CD4-positive, alpha-beta T cell treated with Interleukin-4 for 4 hours (primary cell): ENCODE data around the gene NPAS3.

ENCODE experiments used
- DNase-seq: peaks from one replicate; pipeline ENCODE4 v3.0.0-alpha.2; 2020

The NPAS3 gene

DNA sequence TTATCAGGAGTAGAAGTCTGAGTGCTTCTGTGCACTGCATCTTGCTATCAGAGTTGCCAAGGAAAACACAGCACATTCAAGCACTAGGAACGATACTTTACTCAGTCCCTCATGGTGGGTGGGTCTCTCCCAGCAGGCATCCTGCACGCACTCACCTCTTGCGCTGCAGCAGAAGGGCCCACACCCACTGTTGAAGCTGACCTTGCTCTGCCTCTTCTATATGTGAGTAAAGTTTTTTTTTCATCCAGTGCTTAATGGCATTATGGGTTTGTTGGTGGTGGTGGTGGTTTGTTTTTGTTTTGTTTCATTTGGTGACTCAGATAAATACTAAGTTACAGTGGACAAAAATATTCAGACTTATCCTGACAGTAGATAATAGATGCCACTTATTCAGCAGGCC lies 663.7 kb downstream of the NPAS3 start:
- DNase-seq: no peak

DNA sequence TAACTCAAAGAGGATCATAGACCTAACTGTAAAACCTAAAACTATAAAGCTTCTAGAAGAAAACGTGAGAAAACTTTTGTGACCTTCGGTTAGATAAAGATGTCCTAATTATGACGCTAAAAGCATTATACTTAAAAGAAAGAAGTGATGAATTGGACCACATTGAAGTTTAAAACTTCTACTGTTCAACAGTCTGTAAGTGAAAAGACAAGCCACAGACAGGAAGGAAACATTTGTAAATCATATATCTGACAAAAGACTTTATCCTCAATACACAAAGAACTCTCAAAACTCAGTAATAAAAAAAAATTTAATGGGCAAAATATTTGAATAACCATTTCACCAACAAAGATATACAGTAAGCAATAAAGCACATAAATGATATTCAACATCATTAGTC lies 667.9 kb downstream of the NPAS3 start:
- no peak for DNase-seq

DNA sequence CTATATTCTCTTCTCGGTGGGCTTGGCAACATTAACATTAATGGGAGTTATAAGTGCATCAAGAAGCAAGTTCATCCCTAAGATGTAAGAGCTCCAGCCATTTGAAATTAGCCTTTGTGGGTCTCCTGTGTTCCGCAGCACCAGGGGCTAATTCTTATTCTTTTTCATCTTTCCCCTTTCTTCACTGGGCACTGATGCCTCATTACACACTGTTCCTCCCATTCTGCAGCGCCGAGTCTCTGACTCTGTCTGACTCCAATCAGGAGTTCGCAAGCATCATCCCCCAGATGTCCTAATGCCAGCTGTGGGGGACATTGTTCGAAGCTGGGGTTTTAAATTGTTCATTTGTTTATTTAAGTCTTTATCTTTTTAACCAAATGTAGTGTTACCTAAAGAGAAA lies 670.9 kb downstream of the NPAS3 start:
- no peak for DNase-seq

DNA sequence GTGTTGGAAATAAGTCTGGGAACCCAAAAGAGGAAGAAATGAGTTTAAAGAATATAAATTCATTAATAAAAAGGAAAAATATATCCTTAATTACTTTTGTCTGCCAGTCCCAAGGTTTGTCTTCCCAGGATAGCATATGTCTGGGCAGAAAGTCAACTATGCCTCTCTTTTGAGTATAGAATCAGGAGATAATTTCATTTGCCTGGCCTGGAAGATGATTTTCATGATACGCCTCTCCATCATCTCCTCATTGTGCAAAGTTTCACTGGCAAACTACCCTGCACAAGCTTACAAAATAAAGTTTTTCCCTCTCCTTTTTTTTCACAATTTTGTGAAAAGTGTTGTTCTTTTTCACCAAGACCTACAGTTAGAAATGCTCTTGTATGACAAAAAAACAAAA lies 671.4 kb downstream of the NPAS3 start:
- DNase-seq: no peak

DNA sequence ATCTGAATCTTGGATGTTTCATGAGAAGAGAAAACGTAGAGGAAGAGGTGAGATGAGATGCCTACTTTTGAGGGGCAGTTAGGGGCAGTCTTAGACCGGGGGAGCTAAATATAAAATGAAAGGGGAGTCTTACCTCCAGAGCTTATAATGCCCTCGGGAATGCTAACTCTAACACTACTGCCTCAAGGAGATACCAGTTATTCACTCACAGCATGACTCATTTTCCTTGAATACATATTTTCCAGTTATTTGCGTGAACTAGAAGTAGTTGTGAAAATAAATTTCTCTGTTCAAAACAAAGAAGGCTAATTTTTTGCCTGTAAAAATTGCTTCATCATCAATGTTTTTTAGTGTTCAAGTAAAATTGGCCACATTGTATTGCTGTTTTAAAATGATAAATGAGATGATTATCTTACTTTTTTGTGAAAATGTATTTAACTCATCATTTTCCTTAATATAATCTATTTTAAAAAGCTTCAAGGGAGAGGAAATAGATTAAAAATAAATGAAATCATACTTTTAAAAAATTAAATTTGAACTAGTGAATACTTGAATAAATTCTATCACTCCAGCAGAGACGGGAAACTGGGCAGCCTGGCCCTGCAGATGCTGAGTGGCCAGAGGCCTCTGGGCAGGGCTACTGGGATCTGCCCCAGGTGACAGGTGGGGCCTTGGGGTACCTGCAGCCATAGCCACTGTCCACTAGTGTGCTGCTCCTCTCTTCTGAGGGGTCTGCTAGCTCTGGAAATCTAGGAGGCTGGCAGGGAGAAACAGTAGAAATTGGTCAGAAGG lies 672.9 kb downstream of the NPAS3 start:
- no peak for DNase-seq

DNA sequence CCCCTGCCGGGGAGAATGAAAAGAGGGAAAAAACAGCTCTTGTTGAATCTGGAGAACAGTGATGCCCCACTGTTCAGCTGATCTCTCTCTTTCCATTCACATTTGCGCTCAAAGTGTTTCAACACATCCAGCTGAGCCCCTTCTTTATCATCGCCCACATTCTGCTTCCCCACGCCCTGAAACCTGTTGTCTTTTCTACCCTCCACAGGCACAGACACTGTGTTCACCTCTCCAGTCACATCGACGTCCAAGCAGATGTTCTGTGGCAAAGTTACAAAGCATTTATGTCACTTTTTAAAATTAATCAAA lies 673.5 kb downstream of the NPAS3 start:
- no peak for DNase-seq

DNA sequence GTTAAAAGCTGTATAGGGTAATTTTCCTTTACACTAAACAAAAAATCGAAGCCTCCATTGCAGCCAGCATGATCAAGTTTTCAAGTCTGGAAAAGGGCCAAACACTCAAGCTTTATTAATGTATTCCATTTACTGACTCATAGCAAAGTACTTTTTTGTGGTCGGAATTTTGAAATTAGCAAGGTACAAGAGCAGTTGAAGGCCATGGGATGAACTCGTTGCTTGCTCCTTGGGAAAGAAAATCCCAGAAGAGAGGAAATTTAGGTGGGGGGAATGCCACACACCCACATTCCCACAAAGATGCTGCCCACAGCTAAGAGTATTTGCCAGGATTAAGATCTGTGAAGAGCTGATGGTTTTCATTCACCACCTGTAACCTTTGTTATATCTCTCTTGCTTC lies 678.5 kb downstream of the NPAS3 start:
- DNase-seq: no peak

DNA sequence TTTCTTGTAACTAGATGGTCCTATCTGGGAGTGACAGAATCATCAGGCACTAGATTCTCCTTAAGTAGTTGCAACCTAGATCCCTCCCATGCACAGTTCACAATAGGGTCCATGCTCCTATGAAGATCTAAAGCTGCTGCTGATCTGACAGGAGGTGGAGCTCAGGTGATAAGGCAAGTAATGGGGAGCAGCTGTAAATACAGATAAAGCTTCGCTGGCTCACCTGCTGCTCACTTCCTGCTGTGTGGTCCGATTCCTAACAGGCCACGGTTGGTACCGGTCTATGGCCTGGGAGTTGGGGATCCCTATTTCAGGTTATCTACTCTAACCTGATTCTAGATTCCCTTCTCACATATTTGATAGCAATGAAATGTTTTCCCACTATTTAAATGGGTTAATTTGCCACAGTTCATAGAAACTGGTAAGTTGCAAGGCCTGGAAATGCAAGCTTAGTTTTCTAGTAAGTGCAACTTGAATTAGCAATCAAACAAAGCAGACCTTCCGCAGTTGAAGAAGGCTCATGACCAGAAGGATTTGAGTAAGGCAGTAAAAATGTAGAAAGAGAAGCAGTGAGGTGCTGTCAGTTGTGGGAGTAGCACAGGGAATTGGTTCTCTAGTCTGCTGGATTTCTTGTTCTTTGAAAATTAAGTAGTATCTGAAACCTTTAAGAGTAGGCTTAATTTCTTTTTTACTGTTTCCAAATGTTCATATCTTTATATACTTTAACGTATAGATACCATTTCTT lies 679.9 kb downstream of the NPAS3 start:
- no peak for DNase-seq

DNA sequence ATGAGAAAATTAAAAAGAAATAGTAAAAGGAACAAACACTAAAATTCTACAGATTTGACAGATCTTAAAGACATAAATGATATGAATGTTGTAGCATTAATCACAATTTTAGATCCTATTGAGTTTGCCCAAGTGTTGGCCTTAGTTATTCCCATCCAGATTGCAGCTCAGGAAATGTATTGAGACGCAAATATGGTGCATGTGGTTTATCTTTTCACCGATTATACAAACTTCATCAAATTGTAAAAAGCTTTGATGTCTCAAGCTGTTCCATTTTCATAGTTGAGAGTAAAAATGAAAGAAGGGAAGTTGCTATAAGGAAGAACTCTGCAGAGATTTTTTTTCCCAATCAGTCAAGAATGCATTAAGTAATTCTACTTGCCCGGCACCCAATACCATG lies 683.8 kb downstream of the NPAS3 start:
- no peak for DNase-seq

DNA sequence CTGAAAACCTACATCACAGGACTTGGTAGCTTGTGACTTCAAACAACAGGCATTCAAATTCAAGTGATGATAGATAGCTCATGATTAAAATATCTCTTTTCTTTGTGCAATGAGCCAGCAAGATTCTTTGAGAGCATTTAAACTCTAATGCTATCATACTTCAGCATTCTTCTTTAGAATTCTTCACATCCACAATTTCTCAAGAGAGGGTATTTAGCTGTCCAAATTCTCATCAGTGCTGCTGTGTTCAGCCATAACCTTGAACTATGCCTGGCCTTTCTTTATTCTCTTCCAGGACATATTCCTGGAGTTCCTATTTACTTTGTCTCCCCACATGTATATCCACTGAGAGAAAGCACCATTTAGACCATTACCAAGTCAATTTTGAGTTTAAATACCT lies 691.1 kb downstream of the NPAS3 start:
- DNase-seq: no peak

DNA sequence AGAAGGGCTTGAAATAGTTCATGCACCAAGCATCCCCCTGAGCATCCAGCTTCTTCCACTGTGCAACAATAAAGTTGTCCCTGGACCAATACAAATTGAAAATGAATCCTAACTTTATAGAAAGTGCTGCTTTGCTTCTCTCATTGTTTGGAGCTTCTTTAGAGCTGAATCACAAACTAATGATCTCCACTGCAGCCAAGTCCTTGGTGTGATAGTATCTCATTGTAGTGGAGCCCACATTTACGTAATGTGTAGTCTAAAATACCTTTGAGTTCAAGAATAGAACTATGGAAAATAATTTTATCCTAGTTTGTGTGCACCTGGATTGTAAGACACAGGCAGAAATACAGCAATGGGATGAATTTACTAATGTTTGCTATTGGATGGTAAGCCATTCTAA lies 692.3 kb downstream of the NPAS3 start:
- DNase-seq: no peak

DNA sequence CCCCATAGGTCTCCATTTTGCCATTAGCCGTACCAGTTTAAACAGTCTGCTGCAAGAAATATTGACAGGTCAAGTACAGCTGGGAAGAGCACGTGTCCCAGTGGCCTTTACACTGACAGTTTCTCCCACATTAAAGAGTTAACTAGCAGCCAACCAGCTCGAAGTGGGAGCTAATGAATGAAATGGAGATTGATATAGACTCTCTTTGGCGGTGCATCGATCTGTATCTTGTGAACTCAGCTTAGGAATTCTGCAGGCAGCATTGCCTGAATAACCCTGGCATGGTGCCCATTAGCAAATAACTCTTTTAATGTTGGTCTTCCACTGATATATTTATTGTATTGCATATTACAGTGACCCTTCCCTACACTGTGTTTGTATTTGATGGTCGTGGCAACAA lies 692.8 kb downstream of the NPAS3 start:
- DNase-seq: no peak

DNA sequence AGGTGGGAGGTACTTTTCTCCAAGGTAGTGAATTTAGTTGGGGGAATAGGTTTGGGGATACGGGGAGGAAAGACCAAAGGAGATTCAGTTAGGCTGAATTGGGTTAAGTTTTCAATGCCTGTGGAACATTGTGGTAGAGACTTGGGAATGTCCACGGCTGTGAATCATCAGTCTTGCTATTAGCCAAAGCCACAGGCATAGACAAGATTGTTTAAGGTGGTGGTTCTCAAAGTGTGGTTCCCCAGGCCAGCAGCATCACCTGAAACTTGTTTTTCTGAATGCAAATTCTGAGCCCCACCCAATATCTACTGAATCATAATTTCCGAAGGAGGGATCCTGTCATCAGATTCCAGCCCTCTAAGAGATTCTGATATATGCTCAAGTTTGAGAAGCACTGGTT lies 696.0 kb downstream of the NPAS3 start:
- DNase-seq: no peak

DNA sequence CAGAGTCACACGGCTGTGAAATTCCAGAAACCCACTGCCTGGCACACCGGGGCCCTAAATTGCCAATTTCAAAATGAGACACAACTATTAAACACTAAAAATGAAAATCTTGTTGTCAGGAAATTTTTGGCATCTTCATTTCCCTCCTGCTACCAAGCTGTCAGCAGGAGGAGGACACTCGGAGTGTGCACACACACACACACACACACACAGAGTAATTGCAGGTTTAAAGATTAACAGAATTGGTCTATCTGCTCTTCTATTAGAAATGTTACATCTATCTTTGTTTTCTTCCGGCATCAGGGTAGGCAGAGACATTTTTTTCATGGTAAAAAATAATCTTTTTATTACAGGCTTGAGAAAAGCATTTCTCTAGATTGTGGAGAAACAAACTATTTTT lies 698.0 kb downstream of the NPAS3 start:
- no peak for DNase-seq

DNA sequence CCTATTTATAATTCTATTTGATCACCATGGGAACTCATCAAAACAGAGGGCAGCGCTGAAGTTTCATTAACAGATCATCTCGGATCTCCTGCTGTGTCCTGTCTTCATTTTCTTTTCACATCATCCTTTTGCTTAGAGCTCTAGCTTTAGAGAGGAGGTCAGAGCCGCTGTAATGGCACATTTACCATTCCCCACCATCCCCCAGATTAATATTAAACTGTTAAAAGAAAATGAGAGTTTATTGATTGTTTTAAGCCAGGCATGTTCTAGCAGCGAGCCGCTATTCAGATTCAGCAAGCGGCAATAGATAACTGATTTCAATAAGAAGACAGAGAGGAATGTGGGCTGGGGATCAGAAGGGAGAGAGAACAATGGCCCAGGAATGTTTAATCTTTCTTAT lies 703.4 kb downstream of the NPAS3 start:
- DNase-seq: no peak

DNA sequence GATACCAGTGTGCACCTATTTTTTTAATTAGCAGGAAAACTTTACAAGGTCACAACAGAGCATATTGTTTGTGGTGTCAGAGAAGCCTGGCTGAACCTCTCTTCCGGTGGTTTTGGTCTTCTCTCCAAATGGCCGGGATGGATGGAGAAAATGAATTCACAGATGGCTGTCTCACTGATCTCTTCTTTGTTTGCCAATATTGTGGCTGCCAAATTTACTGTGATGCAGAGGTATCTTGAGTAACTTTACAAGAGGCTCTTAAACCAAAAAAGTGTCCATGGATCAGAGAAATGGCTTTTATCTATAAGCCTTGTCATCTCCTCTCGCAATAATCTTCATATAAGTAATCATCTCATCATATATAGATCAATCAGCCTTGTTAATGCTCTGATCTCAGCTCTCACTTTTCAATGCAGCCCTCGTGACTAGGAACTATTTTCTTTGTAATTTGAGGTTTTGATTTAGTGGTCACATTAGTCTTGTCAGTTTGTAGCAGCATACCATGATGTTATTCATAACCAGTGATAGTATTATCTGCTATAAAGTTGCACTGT lies 704.1 kb downstream of the NPAS3 start:
- DNase-seq: no peak

DNA sequence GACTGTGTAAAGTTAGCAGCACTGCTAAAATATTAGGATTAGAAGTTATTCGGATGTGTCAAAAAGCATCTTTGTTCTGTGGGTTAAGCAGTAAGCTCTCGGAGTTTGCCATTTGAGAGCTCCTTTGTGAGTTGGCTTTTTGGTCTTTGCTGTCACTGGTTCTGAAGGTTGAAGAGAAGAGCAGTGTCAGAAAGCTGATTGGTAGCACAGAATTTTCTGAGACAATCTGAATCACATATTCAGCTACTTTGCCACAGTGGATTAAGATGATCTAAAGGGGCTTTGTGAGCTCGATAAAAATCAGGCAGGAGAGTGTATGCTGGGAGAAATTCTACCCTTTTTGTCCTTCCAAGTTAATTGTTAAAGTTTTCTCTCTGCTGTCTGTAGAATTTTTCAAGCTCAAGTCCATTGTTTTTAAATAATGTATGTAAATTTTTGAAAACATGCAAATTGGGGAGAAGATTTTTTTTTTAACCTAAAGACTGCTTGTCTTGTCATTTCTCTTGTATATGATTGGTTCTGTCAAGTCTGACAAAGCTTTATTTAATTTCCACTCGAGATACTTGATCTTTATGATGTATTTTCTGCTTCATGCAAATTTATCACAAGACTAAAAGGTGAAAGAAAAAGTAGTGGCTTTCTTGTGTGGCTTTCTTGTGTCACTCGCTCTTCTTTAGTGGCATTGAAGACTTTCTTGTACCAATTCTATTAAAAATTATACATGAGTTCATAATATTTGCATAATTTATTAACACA lies 704.9 kb downstream of the NPAS3 start:
- DNase-seq: no peak

DNA sequence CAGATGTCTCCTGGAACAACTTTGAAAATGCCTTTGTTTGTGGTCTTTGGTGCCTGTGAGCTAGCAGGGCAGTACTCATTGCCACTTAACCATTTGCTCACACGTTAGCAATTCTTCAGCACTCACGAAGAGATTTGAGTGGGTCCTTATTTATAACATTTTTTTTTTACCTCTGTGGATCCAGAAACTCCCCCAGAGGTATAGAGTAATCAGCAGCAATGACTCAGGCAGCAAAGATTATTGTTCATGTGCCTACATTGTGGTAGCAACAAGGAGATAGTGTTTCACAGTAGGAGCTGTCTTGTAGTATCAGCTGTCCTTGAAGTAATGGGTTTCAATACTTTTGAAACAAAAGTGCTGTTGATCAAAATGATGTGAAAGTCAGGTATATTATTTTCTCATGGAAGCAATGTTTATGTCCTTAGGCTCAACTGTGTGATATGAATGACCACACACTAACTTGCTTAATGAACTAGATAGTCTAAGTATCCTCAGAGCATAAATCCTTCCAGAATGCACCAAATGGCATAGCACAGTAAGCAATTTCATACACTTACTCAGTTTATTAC lies 708.1 kb downstream of the NPAS3 start:
- no peak for DNase-seq

DNA sequence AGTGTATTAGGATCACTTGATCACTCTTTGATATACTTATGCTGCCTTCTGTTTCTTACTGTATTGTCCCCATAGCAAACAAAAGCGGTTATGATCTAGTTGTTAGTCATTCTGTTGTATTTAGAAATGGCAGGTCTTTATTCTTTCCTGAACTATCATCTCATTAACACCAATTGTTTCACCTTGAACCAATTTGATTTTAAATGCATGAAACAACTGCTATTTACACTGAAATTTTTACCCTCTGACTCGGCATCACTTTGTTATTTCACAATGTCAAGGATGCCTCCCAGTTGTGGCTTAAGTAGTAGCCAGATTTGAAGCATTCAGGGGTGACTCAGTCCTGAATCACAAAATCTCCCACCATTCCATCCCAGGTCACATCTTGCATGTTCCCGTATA lies 708.7 kb downstream of the NPAS3 start:
- DNase-seq: no peak

DNA sequence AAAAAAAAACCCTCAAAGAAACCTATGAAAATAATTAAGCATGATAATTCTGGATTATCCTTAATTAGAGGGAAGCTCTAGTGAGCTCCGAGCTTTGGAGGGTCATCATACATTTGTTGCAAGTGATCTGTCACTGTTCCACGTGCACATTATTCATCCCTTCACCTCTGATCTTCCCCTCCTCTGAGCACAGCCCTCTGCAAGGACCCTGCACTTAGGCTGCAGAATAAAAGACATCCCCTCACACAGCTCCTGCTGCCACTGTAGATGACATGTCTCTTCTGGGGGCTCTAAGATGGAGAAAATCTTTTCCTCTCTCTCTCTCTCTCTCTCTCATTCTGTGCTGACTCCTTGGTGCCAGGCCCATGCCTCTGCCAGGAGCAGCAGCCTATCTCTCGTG lies 711.8 kb downstream of the NPAS3 start:
- DNase-seq: no peak

DNA sequence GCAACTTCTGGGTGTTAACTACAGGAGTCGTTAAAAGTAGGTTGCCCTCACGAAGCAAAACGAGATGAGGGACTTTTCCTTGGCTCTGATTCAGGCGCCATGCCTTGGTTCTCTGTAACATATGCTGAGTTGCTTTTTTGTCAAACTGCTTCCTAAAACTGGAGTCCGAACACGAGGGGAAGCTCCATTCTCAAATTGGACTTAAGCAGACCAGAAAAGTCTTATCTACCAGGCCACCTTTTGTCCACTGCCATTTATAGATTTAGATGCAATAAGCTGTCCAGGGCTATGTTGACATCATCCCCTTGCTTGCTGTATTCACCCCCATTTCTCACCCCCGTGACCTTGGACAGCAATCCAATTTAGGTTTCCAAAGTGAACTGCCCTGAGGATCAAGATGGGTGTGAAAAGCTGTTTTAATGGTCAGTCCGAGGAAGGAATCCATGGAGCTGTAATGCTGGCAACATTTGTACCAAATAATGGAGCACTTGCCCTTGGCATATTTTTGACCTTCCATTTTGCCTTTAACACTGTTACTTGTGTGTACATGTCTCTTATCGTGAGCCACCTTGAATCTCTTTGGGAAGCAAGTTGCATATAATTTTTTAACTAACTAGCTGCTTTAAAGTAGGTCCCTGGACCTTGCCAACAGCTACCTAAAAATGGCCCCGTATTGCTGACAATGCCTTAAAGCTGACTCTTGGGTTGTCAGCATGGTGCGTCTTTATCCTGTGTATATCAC lies 714.1 kb downstream of the NPAS3 start:
- no peak for DNase-seq

DNA sequence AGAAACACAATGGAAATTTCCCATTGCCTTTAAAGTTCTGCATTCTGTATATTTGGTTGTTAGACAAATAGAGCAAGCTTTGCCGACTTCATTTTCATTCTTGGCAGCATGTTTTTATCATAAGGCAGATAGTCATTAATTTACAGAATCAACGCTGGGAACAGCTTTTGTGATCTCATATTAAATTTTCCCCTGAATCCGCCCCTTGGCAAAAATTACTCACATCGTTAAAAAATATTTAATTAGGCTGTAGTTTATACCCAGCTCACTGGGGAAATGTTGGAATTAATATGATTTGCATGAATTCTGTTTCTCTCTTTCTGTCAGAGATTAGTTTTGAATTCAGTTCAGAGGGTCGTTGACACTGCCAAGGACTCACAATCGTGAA lies 714.6 kb downstream of the NPAS3 start:
- DNase-seq: no peak

DNA sequence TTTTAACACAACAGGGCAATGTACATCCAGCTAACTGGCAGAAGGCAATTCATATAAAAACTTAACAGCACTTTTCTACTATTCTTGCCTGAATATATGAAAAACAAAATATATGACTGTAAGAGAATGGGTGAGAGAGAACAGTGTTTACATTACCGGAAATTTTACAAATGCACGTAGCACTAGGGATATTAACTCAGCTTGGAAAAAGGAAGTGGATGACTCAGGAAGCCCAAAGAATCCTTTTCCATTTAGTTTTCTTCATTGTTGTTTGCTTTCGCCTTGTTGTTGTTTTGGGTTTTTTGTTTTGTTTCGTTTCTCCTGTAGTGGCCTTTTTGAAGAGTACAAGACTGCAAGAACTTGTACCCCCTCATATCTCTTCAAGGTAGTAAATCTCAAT lies 716.7 kb downstream of the NPAS3 start:
- no peak for DNase-seq
